OCI-LY1 (cell line): ENCODE data around the gene BAIAP2.

Source experiments
- EZH2 ChIP-seq: fragments of 200-600 bp; sonication (generic), shearing (Covaris generic); IDR thresholded peaks from 2 replicates; pipeline ENCODE4 v1.8.0; 2017; ENCODE audit warnings: borderline replicate concordance, mixed run types, mild to moderate bottlenecking, antibody characterized with exemption, low read length, moderate library complexity, mixed read lengths
- TF ChIP-seq, protein P1 (sequence below): fragments of 200-600 bp; sonication (generic), shearing (Covaris generic); IDR thresholded peaks from 2 replicates; pipeline ENCODE4 v1.5.1; 2017; ENCODE audit warnings: mild to moderate bottlenecking, antibody characterized with exemption, low read length, moderate library complexity, mixed read lengths

GRCh38 chr17:81148986-81149533, 114.1 kb downstream of the BAIAP2 start:
- TF ChIP-seq, protein P1, sequence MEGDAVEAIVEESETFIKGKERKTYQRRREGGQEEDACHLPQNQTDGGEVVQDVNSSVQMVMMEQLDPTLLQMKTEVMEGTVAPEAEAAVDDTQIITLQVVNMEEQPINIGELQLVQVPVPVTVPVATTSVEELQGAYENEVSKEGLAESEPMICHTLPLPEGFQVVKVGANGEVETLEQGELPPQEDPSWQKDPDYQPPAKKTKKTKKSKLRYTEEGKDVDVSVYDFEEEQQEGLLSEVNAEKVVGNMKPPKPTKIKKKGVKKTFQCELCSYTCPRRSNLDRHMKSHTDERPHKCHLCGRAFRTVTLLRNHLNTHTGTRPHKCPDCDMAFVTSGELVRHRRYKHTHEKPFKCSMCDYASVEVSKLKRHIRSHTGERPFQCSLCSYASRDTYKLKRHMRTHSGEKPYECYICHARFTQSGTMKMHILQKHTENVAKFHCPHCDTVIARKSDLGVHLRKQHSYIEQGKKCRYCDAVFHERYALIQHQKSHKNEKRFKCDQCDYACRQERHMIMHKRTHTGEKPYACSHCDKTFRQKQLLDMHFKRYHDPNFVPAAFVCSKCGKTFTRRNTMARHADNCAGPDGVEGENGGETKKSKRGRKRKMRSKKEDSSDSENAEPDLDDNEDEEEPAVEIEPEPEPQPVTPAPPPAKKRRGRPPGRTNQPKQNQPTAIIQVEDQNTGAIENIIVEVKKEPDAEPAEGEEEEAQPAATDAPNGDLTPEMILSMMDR = no peak
- no peak for TF ChIP-seq EZH2
